WTC11 (cell line): ENCODE measurements around the gene LYRM4. TPM values are rescaled to one million over a fixed set of nuclear protein-coding genes. Genes with fewer than 3 reads are reported as not detected.

ENCODE experiments used
- ATAC-seq: fragments of 200-7000 bp; cut with Tn5 transposase; 2 replicates; pipeline ENCODE4 v1.10.0; 2021; ENCODE audit warnings: mild to moderate bottlenecking, moderate library complexity
- CTCF ChIA-PET: fragments of 300-600 bp; sonication (Branson Sonifier 250); formaldehyde crosslinking; loops from one replicate; lab custom pipeline; 2021; ENCODE audit warnings: antibody characterized with exemption; lab: Charles Lee
- POLR2A ChIA-PET: fragments of 350-600 bp; sonication (Branson Sonifier 250); formaldehyde crosslinking; loops from one replicate; lab custom pipeline; 2021; ENCODE audit warnings: antibody characterized with exemption; lab: Charles Lee
- DNase-seq: peaks from one replicate; pipeline ENCODE4 v3.0.0; 2021; ENCODE audit warnings: low spot score
- H3K27ac Mint-ChIP-seq: 2 replicates; pipeline ENCODE4 v1.8.0; 2021; ENCODE audit warnings: mixed read lengths
- H3K27me3 Mint-ChIP-seq: 2 replicates; pipeline ENCODE4 v1.8.0; 2021; ENCODE audit warnings: low read depth, mild to moderate bottlenecking, moderate library complexity, mixed read lengths
- H3K36me3 Mint-ChIP-seq: 2 replicates; pipeline ENCODE4 v1.8.0; 2021; ENCODE audit warnings: mixed read lengths
- H3K4me1 Mint-ChIP-seq: 2 replicates; pipeline ENCODE4 v1.8.0; 2022; ENCODE audit warnings: mixed read lengths
- H3K4me3 Mint-ChIP-seq: 2 replicates; pipeline ENCODE4 v1.8.0; 2021; ENCODE audit warnings: mild to moderate bottlenecking, moderate library complexity, mixed read lengths
- H3K9me3 Mint-ChIP-seq: 2 replicates; pipeline ENCODE4 v1.8.0; 2021; ENCODE audit warnings: mixed read lengths
- ESRRA ChIP-seq: sonication (generic); formaldehyde crosslinking; IDR thresholded peaks from 2 replicates; pipeline ENCODE4 v1.8.1; 2022; ENCODE audit warnings: mild to moderate bottlenecking, missing genetic modification reagents, borderline replicate concordance
- FOXJ3 ChIP-seq: sonication (generic); formaldehyde crosslinking; IDR thresholded peaks from 2 replicates; pipeline ENCODE4 v1.9.0; 2021; ENCODE audit warnings: missing genetic modification reagents, mild to moderate bottlenecking, borderline replicate concordance
- GRHL2 ChIP-seq: fragments of 250-450 bp; sonication (Bioruptor Pico); IDR thresholded peaks from 2 replicates; pipeline ENCODE4 v1.8.0; 2022; ENCODE audit warnings: mild to moderate bottlenecking, moderate library complexity; ENCODE audit not compliant: insufficient replicate concordance, severe bottlenecking
- JUN ChIP-seq: sonication (generic); formaldehyde crosslinking; IDR thresholded peaks from 2 replicates; pipeline ENCODE4 v1.8.0; 2023; ENCODE audit warnings: mild to moderate bottlenecking, missing genetic modification reagents
- MXD4 ChIP-seq: fragments of 250-450 bp; sonication (Bioruptor Pico); IDR thresholded peaks from 2 replicates; pipeline ENCODE4 v1.8.0; 2021; ENCODE audit warnings: mild to moderate bottlenecking, moderate library complexity, borderline replicate concordance
- TEAD4 ChIP-seq: sonication (generic); formaldehyde crosslinking; IDR thresholded peaks from 2 replicates; pipeline ENCODE4 v1.8.0; 2022; ENCODE audit warnings: mild to moderate bottlenecking, missing genetic modification reagents
- ZNF138 ChIP-seq: sonication (generic); formaldehyde crosslinking; conservative IDR thresholded peaks from 2 replicates; pipeline ENCODE4 v1.8.1; 2022; ENCODE audit warnings: mild to moderate bottlenecking, moderate library complexity, missing genetic modification reagents
- ZNF232 ChIP-seq: sonication (generic); formaldehyde crosslinking; IDR thresholded peaks from 2 replicates; pipeline ENCODE4 v1.8.0; 2022; ENCODE audit warnings: mild to moderate bottlenecking, missing genetic modification reagents
- total RNA-seq: library from RNA; stranded (reverse); gene quantifications from 3 replicates; pipeline ENCODE4 v1.2.3, GENCODE V29; 2021
- TF ChIP-seq, protein P1 (sequence below): sonication (generic); formaldehyde crosslinking; IDR thresholded peaks from 2 replicates; pipeline ENCODE4 v1.8.0; 2023; ENCODE audit warnings: mild to moderate bottlenecking, missing genetic modification reagents
- TF ChIP-seq, protein P2 (sequence below): fragments of 250-450 bp; sonication (Bioruptor Pico); IDR thresholded peaks from 2 replicates; pipeline ENCODE4 v2.1.2; 2022; ENCODE audit warnings: mild to moderate bottlenecking, moderate library complexity
- TF ChIP-seq, protein P3 (sequence below): sonication (generic); formaldehyde crosslinking; conservative IDR thresholded peaks from 2 replicates; pipeline ENCODE4 v1.8.1; 2022; ENCODE audit warnings: mild to moderate bottlenecking, missing genetic modification reagents
- TF ChIP-seq, protein P4 (sequence below): sonication (generic); formaldehyde crosslinking; conservative IDR thresholded peaks from 2 replicates; pipeline ENCODE4 v1.8.1; 2023; ENCODE audit warnings: mild to moderate bottlenecking, low read depth, missing genetic modification reagents, moderate library complexity
- TF ChIP-seq, protein P5 (sequence below): sonication (generic); formaldehyde crosslinking; IDR thresholded peaks from 2 replicates; pipeline ENCODE4 v1.8.1; 2023; ENCODE audit warnings: mild to moderate bottlenecking, missing genetic modification reagents, borderline replicate concordance
- TF ChIP-seq, protein P6 (sequence below): sonication (generic); formaldehyde crosslinking; IDR thresholded peaks from 2 replicates; pipeline ENCODE4 v1.8.1; 2022; ENCODE audit warnings: mild to moderate bottlenecking, moderate library complexity, missing genetic modification reagents
- TF ChIP-seq, protein P7 (sequence below): sonication (generic); formaldehyde crosslinking; IDR thresholded peaks from 2 replicates; pipeline ENCODE4 v1.8.1; 2023; ENCODE audit warnings: mild to moderate bottlenecking, missing genetic modification reagents

The LYRM4 gene
- total RNA-seq, 1 experiment from 2014 or later, result 49.7 TPM

DNA sequence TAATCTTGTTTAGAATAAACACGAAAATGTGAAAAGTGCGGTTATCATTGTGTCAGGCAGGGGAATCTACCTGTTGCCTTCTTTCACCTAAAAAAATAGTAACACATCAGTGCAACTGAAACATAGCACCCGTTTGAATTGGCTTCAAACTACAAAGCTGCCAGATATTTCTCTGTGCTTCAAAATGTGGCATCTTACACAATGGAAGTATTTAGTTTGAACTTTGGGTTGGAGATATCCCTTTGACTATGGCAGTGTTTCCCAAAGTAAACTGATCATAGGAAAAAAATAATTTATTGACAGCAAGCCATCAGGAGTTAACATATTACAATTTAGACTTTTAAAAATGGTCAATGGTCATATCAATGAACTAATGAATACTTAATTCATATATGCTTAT is 172.0 kb downstream of the LYRM4 start:
- CTCF ChIA-PET, result no interaction called here
- no peak for ATAC-seq
- POLR2A ChIA-PET, result no interaction called here
- DNase-seq, result no peak
- Mint-ChIP-seq H3K4me3 (no peak overlapping the region), H3K9me3 (no peaks in the 10 kb centered on the region), H3K27me3 (peaks cover 51% of the 10 kb centered on the region), H3K36me3 (no peaks in the 10 kb centered on the region), H3K27ac (no peak overlapping the region), H3K4me1 (peaks cover 16% of the 10 kb centered on the region)
- TF ChIP-seq, protein P1, sequence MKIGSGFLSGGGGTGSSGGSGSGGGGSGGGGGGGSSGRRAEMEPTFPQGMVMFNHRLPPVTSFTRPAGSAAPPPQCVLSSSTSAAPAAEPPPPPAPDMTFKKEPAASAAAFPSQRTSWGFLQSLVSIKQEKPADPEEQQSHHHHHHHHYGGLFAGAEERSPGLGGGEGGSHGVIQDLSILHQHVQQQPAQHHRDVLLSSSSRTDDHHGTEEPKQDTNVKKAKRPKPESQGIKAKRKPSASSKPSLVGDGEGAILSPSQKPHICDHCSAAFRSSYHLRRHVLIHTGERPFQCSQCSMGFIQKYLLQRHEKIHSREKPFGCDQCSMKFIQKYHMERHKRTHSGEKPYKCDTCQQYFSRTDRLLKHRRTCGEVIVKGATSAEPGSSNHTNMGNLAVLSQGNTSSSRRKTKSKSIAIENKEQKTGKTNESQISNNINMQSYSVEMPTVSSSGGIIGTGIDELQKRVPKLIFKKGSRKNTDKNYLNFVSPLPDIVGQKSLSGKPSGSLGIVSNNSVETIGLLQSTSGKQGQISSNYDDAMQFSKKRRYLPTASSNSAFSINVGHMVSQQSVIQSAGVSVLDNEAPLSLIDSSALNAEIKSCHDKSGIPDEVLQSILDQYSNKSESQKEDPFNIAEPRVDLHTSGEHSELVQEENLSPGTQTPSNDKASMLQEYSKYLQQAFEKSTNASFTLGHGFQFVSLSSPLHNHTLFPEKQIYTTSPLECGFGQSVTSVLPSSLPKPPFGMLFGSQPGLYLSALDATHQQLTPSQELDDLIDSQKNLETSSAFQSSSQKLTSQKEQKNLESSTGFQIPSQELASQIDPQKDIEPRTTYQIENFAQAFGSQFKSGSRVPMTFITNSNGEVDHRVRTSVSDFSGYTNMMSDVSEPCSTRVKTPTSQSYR (CRISPR knock-in tag), result no peak
- TF ChIP-seq, protein P2, sequence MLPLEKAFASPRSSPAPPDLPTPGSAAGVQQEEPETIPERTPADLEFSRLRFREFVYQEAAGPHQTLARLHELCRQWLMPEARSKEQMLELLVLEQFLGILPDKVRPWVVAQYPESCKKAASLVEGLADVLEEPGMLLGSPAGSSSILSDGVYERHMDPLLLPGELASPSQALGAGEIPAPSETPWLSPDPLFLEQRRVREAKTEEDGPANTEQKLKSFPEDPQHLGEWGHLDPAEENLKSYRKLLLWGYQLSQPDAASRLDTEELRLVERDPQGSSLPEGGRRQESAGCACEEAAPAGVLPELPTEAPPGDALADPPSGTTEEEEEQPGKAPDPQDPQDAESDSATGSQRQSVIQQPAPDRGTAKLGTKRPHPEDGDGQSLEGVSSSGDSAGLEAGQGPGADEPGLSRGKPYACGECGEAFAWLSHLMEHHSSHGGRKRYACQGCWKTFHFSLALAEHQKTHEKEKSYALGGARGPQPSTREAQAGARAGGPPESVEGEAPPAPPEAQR, result no peak
- TF ChIP-seq ESRRA (CRISPR knock-in tag) (no peak), FOXJ3 (CRISPR knock-in tag) (no peak), JUN (CRISPR knock-in tag) (no peak), ZNF232 (CRISPR knock-in tag) (no peak), MXD4 (CRISPR knock-in tag) (no peak), ZNF138 (no peak), GRHL2 (CRISPR knock-in tag) (no peak), TEAD4 (CRISPR knock-in tag) (no peak)
- TF ChIP-seq, protein P3, sequence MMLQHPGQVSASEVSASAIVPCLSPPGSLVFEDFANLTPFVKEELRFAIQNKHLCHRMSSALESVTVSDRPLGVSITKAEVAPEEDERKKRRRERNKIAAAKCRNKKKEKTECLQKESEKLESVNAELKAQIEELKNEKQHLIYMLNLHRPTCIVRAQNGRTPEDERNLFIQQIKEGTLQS (CRISPR knock-in tag), result no peak
- TF ChIP-seq, protein P4, sequence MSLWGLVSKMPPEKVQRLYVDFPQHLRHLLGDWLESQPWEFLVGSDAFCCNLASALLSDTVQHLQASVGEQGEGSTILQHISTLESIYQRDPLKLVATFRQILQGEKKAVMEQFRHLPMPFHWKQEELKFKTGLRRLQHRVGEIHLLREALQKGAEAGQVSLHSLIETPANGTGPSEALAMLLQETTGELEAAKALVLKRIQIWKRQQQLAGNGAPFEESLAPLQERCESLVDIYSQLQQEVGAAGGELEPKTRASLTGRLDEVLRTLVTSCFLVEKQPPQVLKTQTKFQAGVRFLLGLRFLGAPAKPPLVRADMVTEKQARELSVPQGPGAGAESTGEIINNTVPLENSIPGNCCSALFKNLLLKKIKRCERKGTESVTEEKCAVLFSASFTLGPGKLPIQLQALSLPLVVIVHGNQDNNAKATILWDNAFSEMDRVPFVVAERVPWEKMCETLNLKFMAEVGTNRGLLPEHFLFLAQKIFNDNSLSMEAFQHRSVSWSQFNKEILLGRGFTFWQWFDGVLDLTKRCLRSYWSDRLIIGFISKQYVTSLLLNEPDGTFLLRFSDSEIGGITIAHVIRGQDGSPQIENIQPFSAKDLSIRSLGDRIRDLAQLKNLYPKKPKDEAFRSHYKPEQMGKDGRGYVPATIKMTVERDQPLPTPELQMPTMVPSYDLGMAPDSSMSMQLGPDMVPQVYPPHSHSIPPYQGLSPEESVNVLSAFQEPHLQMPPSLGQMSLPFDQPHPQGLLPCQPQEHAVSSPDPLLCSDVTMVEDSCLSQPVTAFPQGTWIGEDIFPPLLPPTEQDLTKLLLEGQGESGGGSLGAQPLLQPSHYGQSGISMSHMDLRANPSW (CRISPR knock-in tag), result no peak
- TF ChIP-seq, protein P5, sequence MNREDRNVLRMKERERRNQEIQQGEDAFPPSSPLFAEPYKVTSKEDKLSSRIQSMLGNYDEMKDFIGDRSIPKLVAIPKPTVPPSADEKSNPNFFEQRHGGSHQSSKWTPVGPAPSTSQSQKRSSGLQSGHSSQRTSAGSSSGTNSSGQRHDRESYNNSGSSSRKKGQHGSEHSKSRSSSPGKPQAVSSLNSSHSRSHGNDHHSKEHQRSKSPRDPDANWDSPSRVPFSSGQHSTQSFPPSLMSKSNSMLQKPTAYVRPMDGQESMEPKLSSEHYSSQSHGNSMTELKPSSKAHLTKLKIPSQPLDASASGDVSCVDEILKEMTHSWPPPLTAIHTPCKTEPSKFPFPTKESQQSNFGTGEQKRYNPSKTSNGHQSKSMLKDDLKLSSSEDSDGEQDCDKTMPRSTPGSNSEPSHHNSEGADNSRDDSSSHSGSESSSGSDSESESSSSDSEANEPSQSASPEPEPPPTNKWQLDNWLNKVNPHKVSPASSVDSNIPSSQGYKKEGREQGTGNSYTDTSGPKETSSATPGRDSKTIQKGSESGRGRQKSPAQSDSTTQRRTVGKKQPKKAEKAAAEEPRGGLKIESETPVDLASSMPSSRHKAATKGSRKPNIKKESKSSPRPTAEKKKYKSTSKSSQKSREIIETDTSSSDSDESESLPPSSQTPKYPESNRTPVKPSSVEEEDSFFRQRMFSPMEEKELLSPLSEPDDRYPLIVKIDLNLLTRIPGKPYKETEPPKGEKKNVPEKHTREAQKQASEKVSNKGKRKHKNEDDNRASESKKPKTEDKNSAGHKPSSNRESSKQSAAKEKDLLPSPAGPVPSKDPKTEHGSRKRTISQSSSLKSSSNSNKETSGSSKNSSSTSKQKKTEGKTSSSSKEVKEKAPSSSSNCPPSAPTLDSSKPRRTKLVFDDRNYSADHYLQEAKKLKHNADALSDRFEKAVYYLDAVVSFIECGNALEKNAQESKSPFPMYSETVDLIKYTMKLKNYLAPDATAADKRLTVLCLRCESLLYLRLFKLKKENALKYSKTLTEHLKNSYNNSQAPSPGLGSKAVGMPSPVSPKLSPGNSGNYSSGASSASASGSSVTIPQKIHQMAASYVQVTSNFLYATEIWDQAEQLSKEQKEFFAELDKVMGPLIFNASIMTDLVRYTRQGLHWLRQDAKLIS (CRISPR knock-in tag), result no peak
- TF ChIP-seq, protein P6, sequence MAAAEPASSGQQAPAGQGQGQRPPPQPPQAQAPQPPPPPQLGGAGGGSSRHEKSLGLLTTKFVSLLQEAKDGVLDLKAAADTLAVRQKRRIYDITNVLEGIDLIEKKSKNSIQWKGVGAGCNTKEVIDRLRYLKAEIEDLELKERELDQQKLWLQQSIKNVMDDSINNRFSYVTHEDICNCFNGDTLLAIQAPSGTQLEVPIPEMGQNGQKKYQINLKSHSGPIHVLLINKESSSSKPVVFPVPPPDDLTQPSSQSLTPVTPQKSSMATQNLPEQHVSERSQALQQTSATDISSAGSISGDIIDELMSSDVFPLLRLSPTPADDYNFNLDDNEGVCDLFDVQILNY (CRISPR knock-in tag), result no peak
- TF ChIP-seq, protein P7, sequence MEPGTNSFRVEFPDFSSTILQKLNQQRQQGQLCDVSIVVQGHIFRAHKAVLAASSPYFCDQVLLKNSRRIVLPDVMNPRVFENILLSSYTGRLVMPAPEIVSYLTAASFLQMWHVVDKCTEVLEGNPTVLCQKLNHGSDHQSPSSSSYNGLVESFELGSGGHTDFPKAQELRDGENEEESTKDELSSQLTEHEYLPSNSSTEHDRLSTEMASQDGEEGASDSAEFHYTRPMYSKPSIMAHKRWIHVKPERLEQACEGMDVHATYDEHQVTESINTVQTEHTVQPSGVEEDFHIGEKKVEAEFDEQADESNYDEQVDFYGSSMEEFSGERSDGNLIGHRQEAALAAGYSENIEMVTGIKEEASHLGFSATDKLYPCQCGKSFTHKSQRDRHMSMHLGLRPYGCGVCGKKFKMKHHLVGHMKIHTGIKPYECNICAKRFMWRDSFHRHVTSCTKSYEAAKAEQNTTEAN (CRISPR knock-in tag), result no peak
